H1 (cell line): Measurements from ENCODE around the gene VPS37C. TPM values are rescaled to one million over a fixed set of nuclear protein-coding genes. Genes with fewer than 3 reads are reported as not detected.
A peak's percentile ranks its signal among the peaks of the same experiment; 100 is the strongest.
"Not testable (repeated sequence)": the region's sequence is repeated elsewhere in the genome, so short reads cannot be mapped to it uniquely, and the experiment has no call there.

Source experiments
- CTCF ChIA-PET: fragments of 300-600 bp; sonication (Branson Sonifier 250); formaldehyde crosslinking; loops from one replicate; lab custom pipeline; 2021; ENCODE audit not compliant: partially characterized antibody; lab: Charles Lee
- POLR2A ChIA-PET: fragments of 300-600 bp; sonication (Branson Sonifier 250); formaldehyde crosslinking; loops from one replicate; lab custom pipeline; 2021; ENCODE audit warnings: inconsistent platforms; ENCODE audit not compliant: partially characterized antibody; lab: Charles Lee
- DNase-seq, 2 experiments: peaks; one replicate each; pipeline versions ENCODE4 v3.0.0 to v3.0.0-alpha.2; 2010 to 2022; ENCODE audit warnings: low spot score in 2 of 2, low read depth in 1 of 2, mixed read lengths in 1 of 2
- FAIRE-seq: peaks from 2 replicates; lab custom pipeline; 2011; peaks lifted over from hg19 to GRCh38; lab: Jason Lieb, UNC
- H2AFZ ChIP-seq: 2 replicates; pipeline ENCODE4 v1.8.1; 2012; ENCODE audit warnings: low read length, inconsistent platforms
- H2AK5ac ChIP-seq: 2 replicates; pipeline ENCODE4 v1.6.1; 2013; ENCODE audit warnings: low read depth, low read length
- H2BK120ac ChIP-seq: replicated peaks from 2 replicates; pipeline ENCODE3; 2013; ENCODE audit warnings: low read depth, low read length, inconsistent platforms
- H2BK12ac ChIP-seq: 2 replicates; pipeline ENCODE4 v1.6.1; 2013; ENCODE audit warnings: low read depth, low read length
- H2BK15ac ChIP-seq: 2 replicates; pipeline ENCODE4 v1.6.1; 2013; ENCODE audit warnings: low read length
- H2BK20ac ChIP-seq: 2 replicates; pipeline ENCODE4 v1.6.1; 2013; ENCODE audit warnings: low read length
- H2BK5ac ChIP-seq: 2 replicates; pipeline ENCODE4 v1.6.1; 2013; ENCODE audit warnings: low read depth, low read length
- H3K14ac ChIP-seq: 2 replicates; pipeline ENCODE4 v1.6.1; 2013; ENCODE audit warnings: inconsistent platforms; ENCODE audit not compliant: insufficient read length
- H3K18ac ChIP-seq: 2 replicates; pipeline ENCODE4 v1.6.1; 2013; ENCODE audit warnings: low read length; ENCODE audit errors: extremely low read depth
- H3K23ac ChIP-seq: 2 replicates; pipeline ENCODE4 v1.6.1; 2013; ENCODE audit warnings: inconsistent platforms; ENCODE audit not compliant: insufficient read length
- H3K23me2 ChIP-seq: 2 replicates; pipeline ENCODE4 v1.6.1; 2013; ENCODE audit warnings: low read depth, low read length
- H3K27ac ChIP-seq: 2 replicates; pipeline ENCODE4 v1.6.1; 2011; ENCODE audit warnings: low read depth, low read length, inconsistent platforms
- H3K27me3 ChIP-seq, 4 experiments: replicated peaks in 1 of 4; 1 replicate in 1 of 4; 2 replicates in 3 of 4; pipeline versions ENCODE4 v1.6.1 to v1.8.1; 2011 to 2013; ENCODE audit warnings: low read length in 3 of 4, mild to moderate bottlenecking in 3 of 4, inconsistent platforms in 2 of 4, mixed read lengths in 2 of 4, moderate library complexity in 1 of 4; ENCODE audit not compliant: control insufficient read depth in 3 of 4, insufficient read depth in 3 of 4; ENCODE audit errors: extremely low read depth in 1 of 4
- H3K36me3 ChIP-seq, 4 experiments: 2 replicates each; pipeline versions ENCODE4 v1.6.1 to v1.8.1; 2011 to 2013; ENCODE audit warnings: mild to moderate bottlenecking in 4 of 4, low read length in 3 of 4, moderate library complexity in 2 of 4, control low read depth in 1 of 4, inconsistent platforms in 1 of 4; ENCODE audit not compliant: insufficient read depth in 4 of 4, control insufficient read depth in 2 of 4
- H3K4ac ChIP-seq: replicated peaks from 2 replicates; pipeline ENCODE3; 2013; ENCODE audit warnings: low read length, low read depth, mixed read lengths, inconsistent platforms; ENCODE audit not compliant: insufficient read length
- H3K4me1 ChIP-seq, 4 experiments: replicated peaks in 1 of 4; 1 replicate in 1 of 4; 2 replicates in 3 of 4; pipeline versions ENCODE4 v1.6.1 to v1.8.1; 2011 to 2013; ENCODE audit warnings: low read length in 3 of 4, inconsistent platforms in 2 of 4, mixed read lengths in 1 of 4; ENCODE audit not compliant: insufficient read depth in 4 of 4, control insufficient read depth in 3 of 4
- H3K4me2 ChIP-seq, 2 experiments: 2 replicates each; pipeline versions ENCODE4 v1.6.1 to v1.8.1; 2011 to 2013; ENCODE audit warnings: low read depth in 2 of 2, low read length in 2 of 2, control low read depth in 1 of 2, inconsistent platforms in 1 of 2, mild to moderate bottlenecking in 1 of 2; ENCODE audit not compliant: insufficient read depth in 1 of 2
- H3K4me3 ChIP-seq, 4 experiments: fragments of 200-600, 300-600 bp in 1 of 4; sonication (generic), shearing (Covaris generic), sonication (Bioruptor Twin) in 1 of 4; 2 replicates each; pipeline versions ENCODE4 v1.5.1 to v1.8.1; 2011 to 2016; ENCODE audit warnings: low read length in 4 of 4, low read depth in 3 of 4, control low read depth in 2 of 4, inconsistent platforms in 2 of 4, mild to moderate bottlenecking in 2 of 4, mixed read lengths in 1 of 4, moderate library complexity in 1 of 4; ENCODE audit not compliant: insufficient read depth in 2 of 4; ENCODE audit errors: extremely low read depth in 1 of 4
- H3K56ac ChIP-seq: replicated peaks from 2 replicates; pipeline ENCODE3; 2013; ENCODE audit warnings: low read depth, mild to moderate bottlenecking, mixed read lengths, low read length, inconsistent platforms; ENCODE audit not compliant: insufficient read length
- H3K79me1 ChIP-seq: 2 replicates; pipeline ENCODE4 v1.6.1; 2013; ENCODE audit warnings: low read depth, low read length, control low read depth
- H3K79me2 ChIP-seq, 2 experiments: 2 replicates each; pipeline versions ENCODE4 v1.6.1 to v1.8.1; 2012 to 2013; ENCODE audit warnings: low read length in 2 of 2, mild to moderate bottlenecking in 2 of 2, inconsistent platforms in 1 of 2; ENCODE audit not compliant: insufficient read depth in 2 of 2, control insufficient read depth in 1 of 2
- H3K9ac ChIP-seq, 4 experiments: replicated peaks in 1 of 4; 1 replicate in 1 of 4; 2 replicates in 3 of 4; pipeline versions ENCODE4 v1.6.1 to v1.8.1; 2011 to 2013; ENCODE audit warnings: low read depth in 3 of 4, low read length in 3 of 4, control low read depth in 2 of 4, mild to moderate bottlenecking in 2 of 4, moderate library complexity in 2 of 4, inconsistent platforms in 1 of 4; ENCODE audit errors: extremely low read depth in 1 of 4
- H3K9me3 ChIP-seq, 2 experiments: 2 replicates each; pipeline versions ENCODE4 v1.6.1 to v1.8.1; 2012 to 2013; ENCODE audit warnings: mild to moderate bottlenecking in 2 of 2, moderate library complexity in 2 of 2, control low read depth in 1 of 2, inconsistent platforms in 1 of 2, low read depth in 1 of 2, low read length in 1 of 2, mixed read lengths in 1 of 2; ENCODE audit not compliant: insufficient read depth in 2 of 2
- H4K20me1 ChIP-seq, 2 experiments: replicated peaks in 1 of 2; 2 replicates each; pipeline versions ENCODE3 to v1.8.1; 2011 to 2013; ENCODE audit warnings: inconsistent platforms in 2 of 2, low read length in 2 of 2, mild to moderate bottlenecking in 1 of 2; ENCODE audit not compliant: insufficient read depth in 2 of 2, control insufficient read depth in 1 of 2
- H4K5ac ChIP-seq: 2 replicates; pipeline ENCODE4 v1.6.1; 2013; ENCODE audit warnings: low read length, low read depth, mixed read lengths, inconsistent platforms; ENCODE audit not compliant: insufficient read length
- H4K8ac ChIP-seq: 2 replicates; pipeline ENCODE4 v1.8.0; 2013; ENCODE audit warnings: mild to moderate bottlenecking, moderate library complexity, low read length, inconsistent platforms; ENCODE audit not compliant: insufficient read depth; ENCODE audit errors: extremely low read depth
- H4K91ac ChIP-seq: replicated peaks from 2 replicates; pipeline ENCODE3; 2013; ENCODE audit warnings: low read length, mixed read lengths, inconsistent platforms; ENCODE audit not compliant: insufficient read length
- whole genome bisulfite sequencing, 2 experiments: shearing (Covaris generic) in 1 of 2; methylation state at CpG; one replicate each; pipeline versions ENCODE4 v1.1.6 to v1.1.7; 2013 to 2015; ENCODE audit warnings: low lambda C conversion rate in 2 of 2, mixed read lengths in 2 of 2, inconsistent platforms in 1 of 2, low coverage in 1 of 2, missing lambda C conversion rate in 1 of 2; ENCODE audit not compliant: insufficient replicate concordance in 2 of 2, insufficient coverage in 1 of 2, insufficient read length in 1 of 2; ENCODE audit errors: extremely low coverage in 1 of 2, missing lambda C conversion rate in 1 of 2; 5-methylcytosine and 5-hydroxymethylcytosine counted together
- polyA plus RNA-seq, 7 experiments: library from polyadenylated mRNA; depleted of rRNA in 3 of 7; stranded (reverse) in 5 of 7; unstranded in 2 of 7; fragments of >200 nt in 5 of 7; fragments of 200-250 nt in 2 of 7; gene quantifications; 1 replicate in 5 of 7; 2 replicates in 1 of 7; 4 replicates in 1 of 7; pipeline versions ENCODE4 v1.2.1 to v1.2.3, GENCODE V29; 2011 to 2013; ENCODE audit warnings: missing spikeins in 2 of 7, mixed read lengths in 2 of 7
- total RNA-seq: library from RNA; stranded (reverse); fragmentation: NEBNext Ultra II Directional; extraction: Animal tissue kit (Norgen Biotek cat#: 25700); gene quantifications from 2 replicates; pipeline ENCODE4 v1.2.1, GENCODE V29; 2021

The VPS37C gene
- total and polyA plus RNA-seq, 2 of the 8 experiments (the other 6 are each of a cell fraction or from before 2014, with no cell fraction given), result 12.9 to 21.0 TPM

GRCh38 chr11:61207636-61208310 lies 46.5 kb upstream of the VPS37C start:
- H3K23ac ChIP-seq, H2BK15ac ChIP-seq, H3K9me3 ChIP-seq, H4K91ac ChIP-seq, H3K27me3 ChIP-seq, H2AK5ac ChIP-seq, H3K23me2 ChIP-seq, H2BK5ac ChIP-seq, H3K56ac ChIP-seq, H2BK12ac ChIP-seq, H2BK20ac ChIP-seq, H3K79me1 ChIP-seq, H3K14ac ChIP-seq, H2BK120ac ChIP-seq, H2AFZ ChIP-seq, H3K79me2 ChIP-seq, H3K18ac ChIP-seq, H3K4me3 ChIP-seq, H3K4me1 ChIP-seq, POLR2A ChIA-PET, H4K5ac ChIP-seq, H3K36me3 ChIP-seq, H3K4me2 ChIP-seq, H3K4ac ChIP-seq, H4K8ac ChIP-seq, FAIRE-seq, H3K27ac ChIP-seq, H3K9ac ChIP-seq, CTCF ChIA-PET, DNase-seq, H4K20me1 ChIP-seq: not testable (repeated sequence)
- WGBS, 2 experiments, result no CpG with 5 or more reads among the region's 9 CpGs

GRCh38 chr11:61204502-61205059 lies 43.4 kb upstream of the VPS37C start:
- H3K79me2 ChIP-seq, H2BK15ac ChIP-seq, H3K56ac ChIP-seq, H3K4me2 ChIP-seq, H3K23me2 ChIP-seq, DNase-seq, H3K9me3 ChIP-seq, H2BK5ac ChIP-seq, H3K79me1 ChIP-seq, H2AFZ ChIP-seq, H2BK20ac ChIP-seq, H3K14ac ChIP-seq, H4K20me1 ChIP-seq, H3K23ac ChIP-seq, H3K18ac ChIP-seq, CTCF ChIA-PET, H3K9ac ChIP-seq, H3K36me3 ChIP-seq, H2BK12ac ChIP-seq, H3K27ac ChIP-seq, H2AK5ac ChIP-seq, H3K27me3 ChIP-seq, H3K4ac ChIP-seq, H4K91ac ChIP-seq, H3K4me3 ChIP-seq, POLR2A ChIA-PET, H4K5ac ChIP-seq, H3K4me1 ChIP-seq, H2BK120ac ChIP-seq, FAIRE-seq: not testable (repeated sequence)
- WGBS, 2 experiments, result 87% methylated on average over 14 of the region's 14 CpGs; no CpG with 5 or more reads in 1 of the 2 experiments
- H4K8ac ChIP-seq, result 0 out of 2 replicates have a peak overlapping the region, but pooled peaks have one; percentile 51
